Stimulated activated CD8-positive, alpha-beta memory T cell treated with anti-CD3 and anti-CD28 coated beads, Interleukin-15, amount 100 ng/mL, for 1 hour (primary cell): Measurements from ENCODE around the gene BDKRB1.

ENCODE experiments used
- DNase-seq: peaks from one replicate; pipeline ENCODE4 v3.0.0-alpha.2; 2020; ENCODE audit warnings: low read depth

Gene BDKRB1

DNA sequence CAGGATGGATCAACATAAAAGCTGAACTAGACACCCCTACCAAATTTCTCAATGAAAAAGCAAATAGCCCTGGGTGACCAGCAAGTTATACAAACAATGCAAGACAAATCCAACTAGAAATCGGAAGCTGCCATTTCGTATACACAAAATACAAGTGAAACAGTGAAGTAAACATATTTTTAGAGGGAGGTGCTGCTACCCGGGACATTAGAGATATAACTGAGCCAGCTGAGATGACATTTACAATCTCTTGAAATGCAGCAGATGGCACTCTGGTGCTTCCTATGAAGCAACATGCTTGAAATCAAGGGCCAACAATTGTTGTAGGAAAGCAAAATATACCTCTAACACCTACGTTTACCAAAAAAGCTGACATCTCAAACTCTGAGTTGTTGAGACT lies 25.5 kb downstream of the BDKRB1 start:
- DNase-seq: no peak

DNA sequence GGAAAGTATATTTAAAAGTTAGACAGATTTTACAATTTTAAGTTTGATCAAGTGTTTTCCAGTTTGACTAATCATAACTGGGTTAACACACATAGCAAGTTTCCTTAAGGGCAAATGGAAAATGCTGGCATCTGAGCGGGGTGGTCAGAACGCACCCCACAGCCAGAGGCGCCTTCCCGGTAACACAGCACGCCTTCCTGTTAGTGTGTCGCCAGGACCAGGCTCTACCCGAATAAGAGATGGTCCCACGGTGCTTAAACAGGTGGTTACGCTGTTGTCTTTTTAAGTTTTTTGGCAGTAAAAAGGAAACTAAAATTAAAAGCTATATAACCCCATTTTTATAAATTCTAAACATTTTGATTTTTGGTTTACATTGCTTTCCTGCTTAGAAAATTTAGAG lies 28.0 kb downstream of the BDKRB1 start:
- DNase-seq: no peak

DNA sequence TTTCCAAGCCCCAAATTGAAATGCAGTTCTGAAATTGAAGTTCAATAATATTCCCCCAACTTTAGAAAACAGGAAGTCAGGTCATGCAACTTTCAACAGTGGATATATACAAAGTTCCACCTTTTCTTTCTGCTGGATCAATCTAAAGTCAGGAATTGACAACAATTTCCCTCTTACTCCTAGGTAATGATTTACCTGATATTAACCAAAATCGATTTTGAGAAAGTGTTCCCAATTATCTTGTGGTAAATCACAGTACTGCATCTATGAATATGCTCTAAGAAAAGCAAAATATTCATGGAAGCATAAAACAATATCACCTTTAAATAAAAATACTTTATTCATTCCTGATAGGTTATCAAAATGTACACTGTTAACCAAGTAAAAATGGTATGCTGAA lies 28.4 kb downstream of the BDKRB1 start:
- no peak for DNase-seq

- no peak for DNase-seq
These were observed 29.7 kb downstream of the BDKRB1 start for GRCh38 chr14:96285667-96286066.

DNA sequence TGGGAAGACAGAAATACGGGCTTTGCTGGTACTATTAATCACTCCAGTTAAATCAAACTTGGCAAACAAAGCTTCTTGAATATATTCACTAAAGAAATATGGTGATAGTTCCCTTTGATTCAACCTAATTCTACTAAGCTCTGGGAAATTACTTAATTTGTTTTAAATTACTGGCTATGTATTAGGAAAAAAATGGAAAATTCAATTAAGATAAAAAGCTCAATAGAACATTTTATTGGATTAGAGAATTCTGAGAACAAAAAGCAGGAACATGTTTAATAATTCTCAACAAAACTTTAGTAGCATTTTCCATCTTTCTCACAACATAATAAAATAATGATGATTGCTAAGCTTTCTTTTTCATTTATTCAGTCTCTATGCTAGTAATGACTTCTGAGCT lies 30.2 kb downstream of the BDKRB1 start:
- no peak for DNase-seq

GRCh38 chr14:96287856-96288255 lies 31.8 kb downstream of the BDKRB1 start:
- DNase-seq: no peak

DNA sequence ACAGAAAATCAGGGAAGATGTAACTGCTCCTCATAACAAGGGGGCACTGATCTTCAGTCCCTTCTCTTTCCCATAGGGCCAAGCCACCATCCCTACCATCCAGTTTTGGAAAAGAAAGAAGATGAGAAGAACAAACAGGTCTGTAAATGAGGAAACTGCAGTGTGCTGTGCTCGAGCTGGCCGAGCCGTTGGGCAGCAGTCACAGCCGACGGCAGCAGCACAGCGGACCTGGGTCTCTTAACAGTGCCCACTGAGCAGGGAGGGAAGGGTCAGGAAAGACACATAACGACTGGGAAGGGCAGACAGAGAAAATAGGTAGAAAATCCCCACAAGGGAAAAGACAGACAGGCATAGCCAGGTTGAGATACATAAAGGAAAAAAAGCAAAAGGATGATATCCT lies 38.2 kb downstream of the BDKRB1 start:
- no peak for DNase-seq

DNA sequence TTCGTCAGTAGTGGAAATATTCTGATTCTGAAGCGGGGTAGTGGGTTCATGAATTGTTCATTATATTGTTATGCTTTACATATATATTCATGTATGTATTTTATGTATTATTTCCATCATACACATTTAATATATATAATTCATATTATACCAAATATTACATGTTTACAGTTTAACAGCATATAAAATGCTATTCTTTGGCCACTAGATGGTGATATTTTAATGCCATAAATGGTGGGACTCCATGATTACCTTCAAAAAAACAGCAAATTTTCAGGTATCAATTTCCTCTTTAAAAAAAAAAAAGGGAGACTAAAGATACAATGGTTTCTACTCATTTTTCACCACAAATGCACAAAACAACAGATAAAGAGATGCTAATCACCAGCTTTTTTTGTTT lies 41.0 kb downstream of the BDKRB1 start:
- no peak for DNase-seq

- no peak for DNase-seq
These were observed 42.0 kb downstream of the BDKRB1 start for GRCh38 chr14:96297997-96298515.

GRCh38 chr14:96299441-96299840 lies 43.4 kb downstream of the BDKRB1 start:
- no peak for DNase-seq

DNA sequence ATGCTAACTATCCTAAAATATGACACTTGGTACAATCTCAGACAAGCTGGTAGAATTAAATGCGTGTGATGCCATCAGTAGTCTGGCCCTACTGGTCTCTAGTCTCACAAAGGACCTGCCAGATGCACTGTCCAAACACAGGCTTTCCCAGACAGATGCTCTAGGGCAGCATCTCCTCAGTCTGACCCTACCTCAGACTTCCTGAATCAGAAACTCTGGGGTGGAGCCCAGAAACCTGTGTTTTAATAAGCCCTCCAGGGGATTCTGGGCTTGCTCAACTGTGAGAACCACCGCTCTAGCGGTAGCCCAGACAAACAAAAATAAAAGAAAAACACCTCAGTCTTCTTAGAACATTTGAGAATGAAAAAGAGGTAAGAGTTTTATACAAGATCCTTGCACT lies 48.0 kb downstream of the BDKRB1 start:
- DNase-seq: no peak

GRCh38 chr14:96304956-96305355 lies 48.9 kb downstream of the BDKRB1 start:
- DNase-seq: no peak

DNA sequence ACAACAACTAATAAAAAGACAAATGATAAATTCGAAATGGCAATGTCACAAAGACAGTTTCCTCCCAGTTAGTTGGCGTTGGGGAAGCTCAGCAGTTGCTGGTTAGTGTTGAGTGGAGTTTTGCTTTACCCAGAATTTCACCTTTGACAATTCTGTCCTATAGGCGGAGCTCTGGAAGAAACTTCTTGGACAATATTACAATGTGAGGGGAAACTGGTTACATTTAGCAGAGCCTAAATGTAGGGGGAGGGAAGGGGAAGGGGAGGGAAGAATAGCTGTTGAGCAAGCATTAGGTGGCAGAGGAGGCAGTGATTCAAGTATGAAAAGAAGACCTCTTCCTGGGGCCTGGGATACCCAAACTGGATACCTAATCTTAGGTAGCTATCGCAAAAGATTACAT lies 51.4 kb downstream of the BDKRB1 start:
- DNase-seq: no peak

DNA sequence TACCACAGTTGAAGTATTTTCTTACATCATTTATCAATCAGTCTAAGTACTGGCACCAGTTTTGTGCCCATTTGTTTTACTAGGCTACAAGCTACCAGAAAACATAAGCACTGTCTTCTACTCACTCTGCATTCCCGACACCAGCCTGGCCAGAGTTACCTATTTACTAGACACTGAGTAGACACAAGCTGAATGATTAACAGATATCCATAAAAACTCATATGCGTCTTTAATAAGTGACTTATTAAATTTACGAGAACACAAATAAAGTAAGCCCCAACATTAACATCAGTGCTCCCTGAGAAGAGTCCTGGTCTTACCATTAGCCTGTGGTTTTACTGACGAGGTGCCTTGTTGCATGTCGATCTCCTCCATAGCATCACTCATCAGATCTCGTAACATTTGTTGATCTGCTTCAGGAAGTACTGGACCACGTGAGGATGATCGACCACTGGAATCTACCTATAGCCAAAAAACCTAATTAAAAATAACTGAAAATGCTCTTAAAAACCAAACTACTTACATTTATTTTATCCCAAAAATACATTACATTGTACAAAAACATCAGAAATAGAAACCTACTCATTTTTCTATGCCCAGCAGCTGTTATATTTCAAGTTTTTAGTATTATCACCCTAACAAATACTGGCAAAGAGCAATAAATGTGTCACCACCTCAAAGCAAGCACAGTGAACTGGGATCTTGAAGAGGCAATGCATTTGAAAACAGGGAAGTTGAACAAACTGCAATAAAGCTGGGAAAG lies 53.3 kb downstream of the BDKRB1 start:
- DNase-seq: no peak

GRCh38 chr14:96309896-96310330 lies 53.9 kb downstream of the BDKRB1 start:
- no peak for DNase-seq

- no peak for DNase-seq
These were observed 54.9 kb downstream of the BDKRB1 start for GRCh38 chr14:96310906-96311305.
